K562 (cell line): ENCODE measurements around the gene RIMKLA.

Experiments
- TF ChIP-seq, protein P1 (sequence below): sonication (generic); formaldehyde crosslinking; IDR thresholded peaks from 2 replicates; pipeline ENCODE4 v1.8.0; 2022; ENCODE audit warnings: mild to moderate bottlenecking, missing genetic modification reagents
- TF ChIP-seq, protein P2 (sequence below), 3 experiments: IDR thresholded peaks in 2 of 3; conservative IDR thresholded peaks in 1 of 3; 2 replicates each; pipeline ENCODE4 v1.5.1; 2011 to 2012; ENCODE audit warnings: low read length in 3 of 3, mild to moderate bottlenecking in 3 of 3, control low read depth in 2 of 3, improper control_type of control experiment in 1 of 3, inconsistent platforms in 1 of 3, low read depth in 1 of 3, mixed read lengths in 1 of 3, moderate library complexity in 1 of 3; ENCODE audit not compliant: insufficient read depth in 2 of 3

DNA sequence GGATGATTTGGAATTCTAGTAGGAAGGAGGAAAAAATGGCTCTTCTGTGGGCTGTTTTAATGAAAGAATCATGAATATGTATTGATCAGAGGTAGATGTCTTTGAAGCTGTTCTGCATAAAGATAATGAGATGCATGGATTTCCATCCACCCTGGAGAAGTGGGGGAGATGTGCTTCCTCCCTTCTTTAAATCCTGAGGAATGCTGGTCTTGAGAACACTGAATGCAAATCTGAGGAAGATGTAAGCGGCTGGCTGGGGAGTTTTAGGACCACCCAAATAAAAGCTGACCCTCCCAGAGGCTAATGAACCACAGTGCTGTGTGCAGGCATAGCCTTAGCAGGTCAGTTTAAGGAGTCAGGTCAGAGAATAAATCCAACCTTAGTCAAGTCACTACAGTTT lies 37.9 kb downstream of the RIMKLA start:
- TF ChIP-seq, protein P1, sequence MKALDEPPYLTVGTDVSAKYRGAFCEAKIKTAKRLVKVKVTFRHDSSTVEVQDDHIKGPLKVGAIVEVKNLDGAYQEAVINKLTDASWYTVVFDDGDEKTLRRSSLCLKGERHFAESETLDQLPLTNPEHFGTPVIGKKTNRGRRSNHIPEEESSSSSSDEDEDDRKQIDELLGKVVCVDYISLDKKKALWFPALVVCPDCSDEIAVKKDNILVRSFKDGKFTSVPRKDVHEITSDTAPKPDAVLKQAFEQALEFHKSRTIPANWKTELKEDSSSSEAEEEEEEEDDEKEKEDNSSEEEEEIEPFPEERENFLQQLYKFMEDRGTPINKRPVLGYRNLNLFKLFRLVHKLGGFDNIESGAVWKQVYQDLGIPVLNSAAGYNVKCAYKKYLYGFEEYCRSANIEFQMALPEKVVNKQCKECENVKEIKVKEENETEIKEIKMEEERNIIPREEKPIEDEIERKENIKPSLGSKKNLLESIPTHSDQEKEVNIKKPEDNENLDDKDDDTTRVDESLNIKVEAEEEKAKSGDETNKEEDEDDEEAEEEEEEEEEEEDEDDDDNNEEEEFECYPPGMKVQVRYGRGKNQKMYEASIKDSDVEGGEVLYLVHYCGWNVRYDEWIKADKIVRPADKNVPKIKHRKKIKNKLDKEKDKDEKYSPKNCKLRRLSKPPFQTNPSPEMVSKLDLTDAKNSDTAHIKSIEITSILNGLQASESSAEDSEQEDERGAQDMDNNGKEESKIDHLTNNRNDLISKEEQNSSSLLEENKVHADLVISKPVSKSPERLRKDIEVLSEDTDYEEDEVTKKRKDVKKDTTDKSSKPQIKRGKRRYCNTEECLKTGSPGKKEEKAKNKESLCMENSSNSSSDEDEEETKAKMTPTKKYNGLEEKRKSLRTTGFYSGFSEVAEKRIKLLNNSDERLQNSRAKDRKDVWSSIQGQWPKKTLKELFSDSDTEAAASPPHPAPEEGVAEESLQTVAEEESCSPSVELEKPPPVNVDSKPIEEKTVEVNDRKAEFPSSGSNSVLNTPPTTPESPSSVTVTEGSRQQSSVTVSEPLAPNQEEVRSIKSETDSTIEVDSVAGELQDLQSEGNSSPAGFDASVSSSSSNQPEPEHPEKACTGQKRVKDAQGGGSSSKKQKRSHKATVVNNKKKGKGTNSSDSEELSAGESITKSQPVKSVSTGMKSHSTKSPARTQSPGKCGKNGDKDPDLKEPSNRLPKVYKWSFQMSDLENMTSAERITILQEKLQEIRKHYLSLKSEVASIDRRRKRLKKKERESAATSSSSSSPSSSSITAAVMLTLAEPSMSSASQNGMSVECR: no peak
- TF ChIP-seq, protein P2, sequence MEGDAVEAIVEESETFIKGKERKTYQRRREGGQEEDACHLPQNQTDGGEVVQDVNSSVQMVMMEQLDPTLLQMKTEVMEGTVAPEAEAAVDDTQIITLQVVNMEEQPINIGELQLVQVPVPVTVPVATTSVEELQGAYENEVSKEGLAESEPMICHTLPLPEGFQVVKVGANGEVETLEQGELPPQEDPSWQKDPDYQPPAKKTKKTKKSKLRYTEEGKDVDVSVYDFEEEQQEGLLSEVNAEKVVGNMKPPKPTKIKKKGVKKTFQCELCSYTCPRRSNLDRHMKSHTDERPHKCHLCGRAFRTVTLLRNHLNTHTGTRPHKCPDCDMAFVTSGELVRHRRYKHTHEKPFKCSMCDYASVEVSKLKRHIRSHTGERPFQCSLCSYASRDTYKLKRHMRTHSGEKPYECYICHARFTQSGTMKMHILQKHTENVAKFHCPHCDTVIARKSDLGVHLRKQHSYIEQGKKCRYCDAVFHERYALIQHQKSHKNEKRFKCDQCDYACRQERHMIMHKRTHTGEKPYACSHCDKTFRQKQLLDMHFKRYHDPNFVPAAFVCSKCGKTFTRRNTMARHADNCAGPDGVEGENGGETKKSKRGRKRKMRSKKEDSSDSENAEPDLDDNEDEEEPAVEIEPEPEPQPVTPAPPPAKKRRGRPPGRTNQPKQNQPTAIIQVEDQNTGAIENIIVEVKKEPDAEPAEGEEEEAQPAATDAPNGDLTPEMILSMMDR (IDR thresholded peaks at IDR 0.05 in 2 of 3, conservative IDR thresholded peaks at IDR 0.05 in 1 of 3; ENCODE audit: insufficient read depth in 2 of 3, low read depth in 1 of 3, low read length in 3 of 3): no peak
